Activated CD4-positive, alpha-beta T cell treated with anti-CD3 and anti-CD28 coated beads, Interleukin-2, amount 50 U/mL, for 24 hours (primary cell): Measurements from ENCODE around the gene CLASP1.

Experiments used
- DNase-seq, 2 donors: peaks; one replicate each; pipeline ENCODE4 v3.0.0-alpha.2; 2020; ENCODE audit warnings: low read depth in 1 of 2, low spot score in 1 of 2

The CLASP1 gene

DNA sequence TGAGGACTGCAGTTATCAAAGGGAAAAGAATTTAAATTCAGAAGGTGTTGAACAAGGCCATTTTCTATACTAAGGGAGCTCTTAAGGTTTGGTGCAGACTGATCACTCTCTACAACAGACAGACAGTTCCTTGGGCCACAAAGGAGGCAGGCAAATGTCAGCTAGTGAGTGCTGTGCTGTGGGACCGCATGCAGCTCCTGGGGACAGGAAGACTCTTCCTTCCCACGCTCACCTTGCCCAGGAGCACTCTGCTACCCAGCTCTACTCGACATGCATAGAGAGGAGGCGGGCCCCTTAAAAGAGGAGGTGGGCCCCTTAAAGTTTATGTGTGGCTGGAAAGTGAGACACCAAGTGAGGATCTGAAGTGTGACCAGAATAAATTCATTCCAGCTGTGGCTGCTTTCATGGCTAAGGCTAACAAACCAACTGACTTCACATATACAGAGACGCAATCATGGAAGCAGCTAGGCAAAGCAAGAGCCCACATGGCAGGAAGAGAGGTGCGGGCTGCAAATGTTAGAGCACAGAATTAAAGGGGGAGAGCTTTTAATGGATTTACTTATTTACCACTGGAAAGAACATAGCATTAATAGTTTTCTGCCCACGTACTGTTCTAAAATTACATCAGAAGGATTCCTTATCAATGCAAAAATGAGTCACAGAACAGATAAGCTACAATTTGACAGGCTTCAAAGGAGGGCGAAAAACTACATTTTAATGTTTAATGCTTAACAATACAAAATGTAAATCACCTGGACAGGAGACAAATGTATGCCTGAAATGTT, 220.0 kb downstream of the CLASP1 start:
- no peak for DNase-seq

DNA sequence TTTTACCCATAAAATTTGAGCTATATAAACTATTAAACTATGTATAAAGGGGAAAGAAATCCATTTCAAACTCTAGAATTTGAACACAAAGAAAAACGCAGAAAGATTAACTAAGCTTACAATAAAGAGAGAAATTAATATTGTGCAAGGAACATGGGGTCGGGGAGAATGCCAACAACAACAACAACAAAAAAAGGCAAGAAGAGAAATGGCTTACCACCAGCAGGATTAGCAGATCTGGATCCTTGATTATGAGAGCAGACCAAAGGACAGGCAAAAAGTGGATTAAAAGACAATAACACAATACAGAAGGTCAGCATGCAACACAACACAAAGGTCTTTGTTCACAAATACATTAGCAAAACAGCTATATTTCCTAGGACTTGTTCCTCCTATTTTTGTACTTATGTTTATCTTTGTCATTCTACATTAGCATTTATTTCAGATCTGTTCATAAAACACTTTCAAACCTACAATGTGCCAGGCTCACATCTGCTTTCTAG, 222.0 kb downstream of the CLASP1 start:
- no peak for DNase-seq

DNA sequence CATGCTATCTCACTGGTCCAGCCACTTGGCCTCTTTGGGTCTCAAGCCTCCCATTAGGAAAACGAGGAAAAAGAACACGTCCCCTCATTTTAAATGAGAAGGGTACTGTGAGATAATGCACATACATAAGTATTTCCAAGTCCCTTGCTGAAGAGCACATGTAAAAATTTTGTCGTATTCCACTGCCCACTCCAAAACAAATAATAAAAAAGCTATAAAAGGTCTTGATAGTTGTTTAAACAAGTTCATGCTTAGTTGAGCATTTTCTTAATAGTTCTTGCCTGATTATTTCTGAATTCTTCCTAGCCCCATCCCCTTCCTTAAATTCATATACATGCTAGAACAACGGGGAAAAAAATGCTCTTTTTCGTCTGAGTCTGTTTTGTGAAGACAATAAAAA, 228.8 kb downstream of the CLASP1 start:
- no peak for DNase-seq

DNA sequence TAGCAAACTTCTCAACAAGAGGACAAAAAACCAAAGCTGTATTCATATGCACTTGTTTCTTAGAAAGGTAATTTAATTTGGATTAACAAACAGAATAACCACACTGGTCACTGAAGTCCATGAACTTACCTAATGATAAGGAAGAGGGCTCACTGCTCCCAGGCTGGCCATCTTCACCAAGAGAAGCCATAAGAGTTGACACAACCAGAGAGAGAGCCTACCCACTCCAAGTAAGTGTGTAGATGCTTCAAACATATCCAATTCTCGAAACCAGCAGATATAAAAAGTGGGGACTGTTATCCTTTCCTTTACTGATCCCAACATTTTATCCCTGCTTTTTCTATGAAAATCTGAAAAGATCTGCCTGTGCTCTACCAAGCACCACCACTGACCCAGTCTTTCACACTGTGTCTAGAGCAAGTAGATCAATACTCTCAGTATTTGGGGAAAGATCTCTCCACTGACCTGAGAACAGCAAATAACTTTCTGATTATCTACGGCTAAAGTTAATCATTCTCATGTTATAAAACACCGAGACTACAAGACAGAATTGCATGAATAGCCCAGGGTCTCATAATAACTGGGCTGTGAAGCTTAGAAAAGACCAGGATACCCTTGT, 230.1 kb downstream of the CLASP1 start:
- no peak for DNase-seq

DNA sequence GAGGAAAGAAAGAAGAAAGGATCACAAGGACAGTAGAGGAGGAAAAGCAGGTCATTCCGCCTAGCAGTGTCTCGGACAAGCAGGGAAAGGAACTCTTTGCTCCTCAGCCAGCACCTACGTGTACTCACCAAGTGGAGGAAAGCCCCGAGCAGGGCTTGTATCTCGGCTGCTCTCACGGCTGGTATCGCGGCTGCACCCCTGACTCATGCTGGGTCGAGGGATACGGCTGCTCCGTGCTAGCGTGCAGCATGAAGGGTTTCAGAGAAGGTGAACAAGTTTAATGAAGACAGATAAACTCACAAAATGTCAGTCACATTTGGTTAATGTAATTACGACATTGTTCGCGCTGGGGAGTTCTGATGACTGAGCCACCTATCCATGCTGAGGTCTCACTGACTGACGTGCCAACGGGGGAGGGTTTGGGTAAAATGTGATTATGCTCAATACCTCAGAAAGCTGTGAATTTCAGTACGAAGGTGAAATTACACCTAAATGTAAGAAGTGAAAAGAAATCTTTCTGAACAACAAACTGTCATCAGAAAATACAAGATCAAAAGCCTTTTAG, 230.7 kb downstream of the CLASP1 start:
- DNase-seq = no peak

DNA sequence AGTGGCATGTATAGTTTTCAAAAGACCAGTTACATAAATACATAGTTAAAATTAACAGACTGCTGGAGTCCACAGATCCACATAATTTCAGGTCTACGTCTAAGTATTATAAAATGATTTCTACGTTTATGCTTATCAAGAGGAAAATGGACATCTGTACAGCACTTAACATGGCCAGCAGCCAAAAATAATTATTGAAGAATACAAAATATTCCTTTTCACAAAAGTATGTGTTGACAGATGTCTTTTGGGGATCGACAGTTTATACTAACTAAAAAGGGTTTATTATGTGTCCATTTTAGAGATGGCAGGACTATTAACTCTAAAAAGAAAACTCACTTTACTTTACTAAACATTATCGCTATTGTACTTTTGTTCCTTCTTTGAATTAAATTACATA, 231.4 kb downstream of the CLASP1 start:
- DNase-seq = no peak

DNA sequence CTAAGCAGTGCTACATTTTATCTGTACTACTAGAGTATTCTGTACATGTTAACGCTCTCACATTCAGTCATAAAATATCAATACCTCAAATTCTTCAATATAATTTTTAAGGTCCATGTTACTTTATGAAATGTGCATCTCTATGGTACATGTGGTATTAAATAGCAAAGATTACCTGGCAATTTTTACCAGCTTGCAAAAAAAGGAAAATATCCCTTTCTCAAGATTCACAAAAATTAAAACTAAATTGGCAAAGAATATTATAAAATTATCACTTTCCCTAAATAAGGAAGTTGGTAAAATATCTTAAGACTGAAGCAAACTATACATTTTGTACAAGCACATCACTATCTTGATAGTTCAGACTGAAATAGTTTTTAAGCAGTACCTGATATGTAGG, 233.5 kb downstream of the CLASP1 start:
- no peak for DNase-seq

DNA sequence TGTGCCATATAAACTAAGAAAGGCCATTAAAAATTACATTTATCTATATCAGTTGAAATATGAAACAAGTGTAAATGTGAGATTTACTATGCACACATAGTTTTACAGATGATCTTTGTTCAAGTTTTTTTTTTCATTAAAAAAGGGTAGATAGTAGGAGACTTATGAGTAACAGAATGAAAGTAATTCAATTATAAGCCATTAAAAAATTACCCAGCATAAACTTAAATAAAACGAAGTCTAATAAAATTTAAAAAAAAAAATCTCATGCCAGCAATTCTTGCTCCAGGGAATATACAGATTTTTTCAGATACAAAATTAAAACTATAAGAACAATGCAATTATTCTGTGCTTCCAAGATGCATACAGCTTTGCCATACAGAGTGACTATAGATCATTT, 236.9 kb downstream of the CLASP1 start:
- DNase-seq = no peak

DNA sequence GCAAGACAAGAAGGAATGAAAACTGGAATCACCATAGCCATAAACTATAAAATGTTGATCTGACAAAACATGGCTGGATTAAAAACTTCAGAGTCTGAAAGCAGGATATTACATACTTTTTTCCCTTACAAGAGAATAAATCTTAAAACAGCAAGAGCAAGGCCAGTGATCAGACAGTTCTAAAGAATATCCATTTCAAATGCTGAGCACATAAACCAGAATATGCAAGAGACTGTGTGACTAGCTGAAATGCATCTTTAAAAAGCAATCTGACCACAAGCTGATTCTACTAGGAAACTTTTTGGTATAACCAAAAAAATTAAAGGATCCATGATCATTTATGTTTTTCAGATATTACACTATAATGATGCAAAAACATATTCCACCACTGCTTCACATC, 239.3 kb downstream of the CLASP1 start:
- no peak for DNase-seq

DNA sequence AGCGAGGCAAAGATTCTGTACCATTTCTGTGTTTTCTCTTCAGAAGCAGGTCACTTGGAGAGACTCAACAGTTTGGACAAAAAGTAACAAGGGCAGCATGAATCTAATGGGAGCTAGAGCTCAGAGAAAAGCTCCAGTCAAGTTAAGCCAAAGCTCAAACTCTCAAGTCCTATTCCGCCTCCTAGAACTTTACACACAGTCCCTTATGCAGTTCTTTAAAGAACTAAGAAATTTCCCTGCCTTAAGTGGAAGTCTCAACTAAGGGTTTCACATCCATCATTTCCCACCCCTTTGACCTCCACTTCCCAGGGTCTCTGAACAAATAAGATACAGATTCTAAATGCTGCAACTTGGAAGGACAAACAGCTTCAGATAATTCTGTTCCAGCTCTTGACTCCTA, 239.9 kb downstream of the CLASP1 start:
- DNase-seq = no peak

DNA sequence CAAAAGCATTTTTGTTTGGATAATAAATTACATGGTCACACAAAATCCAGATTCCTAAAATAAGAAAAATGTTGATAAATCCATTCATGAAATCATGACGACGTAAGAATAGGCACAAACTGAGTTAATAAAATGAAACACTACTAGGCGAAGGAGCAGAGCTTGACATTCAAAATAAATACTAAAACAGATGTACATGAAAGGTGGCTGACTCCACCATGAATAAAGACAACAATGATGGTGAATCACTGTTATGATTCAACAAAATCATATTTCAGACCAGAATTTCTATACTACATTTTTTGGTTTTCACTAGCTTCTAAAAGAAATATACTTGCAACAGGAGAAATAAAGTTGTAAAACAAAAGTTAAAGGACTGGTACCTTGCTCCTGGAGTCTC, 240.6 kb downstream of the CLASP1 start:
- no peak for DNase-seq

DNA sequence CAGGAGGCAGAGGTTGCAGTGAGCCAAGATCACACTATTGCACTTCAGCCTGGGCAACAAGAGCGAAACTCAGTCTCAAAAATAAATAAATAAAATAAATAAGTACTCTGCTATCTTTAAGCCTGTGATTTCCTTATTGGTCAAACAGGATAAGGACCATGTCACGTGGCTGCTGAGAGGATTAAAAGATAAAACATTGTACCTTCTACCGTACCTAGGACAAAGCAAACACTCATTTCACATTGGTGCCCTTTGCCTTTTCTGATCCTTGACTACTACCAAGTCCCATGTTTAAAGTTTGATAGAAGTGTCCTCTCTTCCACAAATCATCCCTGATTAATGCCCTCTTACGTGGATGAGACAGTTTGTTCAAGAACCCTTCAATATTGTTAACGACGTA, 244.0 kb downstream of the CLASP1 start:
- no peak for DNase-seq

DNA sequence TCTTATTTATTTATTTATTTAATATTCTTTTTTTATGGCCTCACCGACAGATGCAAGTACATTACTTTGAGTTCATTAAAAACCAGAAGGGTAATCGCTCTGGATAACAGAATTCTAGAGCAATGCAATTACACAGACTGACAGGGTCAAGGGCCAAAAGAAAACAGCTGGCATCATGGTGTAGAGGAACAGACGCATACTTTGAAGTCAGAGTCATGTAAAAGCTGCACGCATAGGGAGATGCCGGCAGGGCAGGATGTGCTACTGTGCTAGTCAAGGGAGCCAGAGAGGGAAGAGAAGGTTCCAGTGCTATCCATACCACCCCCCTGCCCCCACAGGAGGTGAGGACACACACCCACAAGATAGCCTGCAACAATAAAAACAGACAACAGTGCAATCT, 249.1 kb downstream of the CLASP1 start:
- DNase-seq = no peak

DNA sequence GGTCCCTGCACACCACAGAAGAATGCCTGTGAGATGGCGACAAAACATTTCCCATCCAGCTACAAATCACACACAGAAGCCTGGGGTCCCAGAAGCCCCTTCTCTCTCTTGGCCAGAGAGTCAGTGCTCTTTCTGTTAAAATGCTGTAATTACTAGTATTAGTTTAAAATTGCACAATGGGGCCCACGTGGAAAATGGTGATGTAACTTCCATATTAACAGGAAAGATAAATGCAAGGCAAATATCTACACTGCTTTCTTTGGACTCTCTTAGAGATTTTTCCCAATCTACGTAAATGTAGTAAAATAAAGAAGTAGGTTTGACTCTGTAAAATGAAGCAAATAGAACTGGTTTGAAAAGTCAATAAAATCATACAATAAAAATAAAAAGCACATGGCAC, 250.4 kb downstream of the CLASP1 start:
- no peak for DNase-seq

DNA sequence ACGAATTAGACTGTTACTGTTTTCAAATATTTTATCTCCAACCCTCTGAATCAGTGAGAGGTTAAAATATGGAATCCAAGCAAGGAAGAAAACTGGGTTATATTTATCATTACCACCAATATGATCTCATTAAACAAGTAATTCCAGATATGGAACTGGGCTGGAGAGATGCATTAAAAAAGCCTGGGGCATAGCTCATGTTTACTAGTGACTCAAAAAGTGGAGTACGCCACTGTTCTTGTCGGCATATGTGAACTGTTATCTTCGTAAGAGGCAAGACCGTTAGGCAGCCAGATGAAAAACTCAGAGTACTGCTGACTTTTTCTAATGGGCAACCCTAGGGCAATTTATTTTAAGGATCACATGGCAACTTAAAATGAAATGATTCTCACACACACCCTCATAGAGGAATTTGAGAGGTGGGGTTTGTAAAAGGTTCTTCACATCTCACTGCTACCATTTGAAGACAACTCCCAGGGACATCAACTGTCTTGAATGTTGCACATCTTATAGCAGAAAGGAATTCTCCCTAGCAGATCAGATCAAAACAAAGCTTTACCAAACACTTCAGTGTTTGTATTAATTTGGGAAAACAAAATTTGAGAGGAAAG, 259.1 kb downstream of the CLASP1 start:
- no peak for DNase-seq

DNA sequence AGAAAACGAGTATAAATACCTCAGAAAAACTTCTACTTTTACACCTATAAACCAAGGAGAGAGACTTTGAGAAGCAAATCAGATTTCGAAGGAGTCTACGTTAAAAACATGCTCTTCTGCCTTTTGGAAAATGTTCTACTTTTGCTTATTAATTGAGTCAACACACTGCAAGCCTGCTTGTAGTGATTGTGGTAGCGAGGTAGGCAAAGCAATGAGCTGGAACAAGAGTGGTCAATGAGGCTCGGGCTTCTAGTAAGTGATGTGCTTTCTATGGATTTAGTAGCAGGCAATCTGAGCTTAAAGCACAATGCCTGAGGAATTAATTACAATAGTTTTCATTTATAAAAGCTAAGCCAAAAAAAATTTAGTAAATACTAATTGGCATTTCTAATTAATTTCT, 260.9 kb downstream of the CLASP1 start:
- no peak for DNase-seq

DNA sequence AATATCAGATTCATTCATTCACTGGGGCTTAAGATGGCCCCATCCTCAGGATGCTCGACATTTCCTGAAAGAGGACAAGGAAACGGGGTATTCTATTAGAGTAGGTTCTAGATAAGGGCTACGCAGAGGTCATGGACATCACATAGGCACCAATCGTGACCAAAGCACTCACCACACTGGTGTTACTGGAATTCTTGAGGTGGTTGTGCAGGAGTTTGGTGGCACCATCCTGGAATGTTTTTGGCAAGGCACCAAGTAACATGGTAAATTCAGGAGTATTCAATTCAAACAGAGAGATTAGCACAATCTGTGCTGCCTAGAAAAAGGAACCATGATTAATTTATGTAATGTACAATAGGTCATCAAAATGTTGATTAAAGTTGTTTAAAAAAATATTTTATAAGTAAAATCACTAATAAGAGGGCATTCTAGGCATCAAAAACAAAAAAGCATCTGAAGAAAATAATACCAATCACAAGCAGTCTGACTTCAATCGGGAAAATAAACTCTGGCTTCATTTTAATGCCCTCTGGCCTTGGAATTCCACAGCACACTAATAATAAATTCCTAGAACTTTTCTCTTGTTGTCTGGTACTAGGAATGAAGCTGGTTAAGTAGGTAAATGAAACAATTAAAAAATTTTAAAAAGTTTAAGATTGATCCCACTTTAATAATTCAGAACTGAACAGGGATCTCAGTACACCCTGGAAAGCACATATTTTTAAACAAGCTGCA, 261.5 kb downstream of the CLASP1 start:
- DNase-seq = no peak

DNA sequence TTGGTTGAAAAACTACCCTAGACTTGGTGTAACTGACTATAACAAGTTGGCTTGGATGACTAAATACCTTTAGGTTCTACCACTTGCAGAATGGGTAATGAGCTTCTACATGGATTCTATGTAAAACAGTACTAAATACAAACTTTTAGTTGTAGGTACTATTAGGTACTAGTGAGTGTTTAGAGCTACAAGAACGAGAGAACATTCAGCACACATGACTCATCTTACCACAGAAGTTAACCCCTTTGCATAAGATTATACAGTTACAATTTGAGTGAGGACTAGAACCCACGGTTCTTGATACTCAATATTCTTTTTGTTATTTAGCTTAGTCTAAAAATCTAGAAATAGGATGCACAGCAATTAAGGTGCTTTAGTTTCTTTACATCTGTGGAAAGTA, 262.6 kb downstream of the CLASP1 start:
- DNase-seq = no peak

DNA sequence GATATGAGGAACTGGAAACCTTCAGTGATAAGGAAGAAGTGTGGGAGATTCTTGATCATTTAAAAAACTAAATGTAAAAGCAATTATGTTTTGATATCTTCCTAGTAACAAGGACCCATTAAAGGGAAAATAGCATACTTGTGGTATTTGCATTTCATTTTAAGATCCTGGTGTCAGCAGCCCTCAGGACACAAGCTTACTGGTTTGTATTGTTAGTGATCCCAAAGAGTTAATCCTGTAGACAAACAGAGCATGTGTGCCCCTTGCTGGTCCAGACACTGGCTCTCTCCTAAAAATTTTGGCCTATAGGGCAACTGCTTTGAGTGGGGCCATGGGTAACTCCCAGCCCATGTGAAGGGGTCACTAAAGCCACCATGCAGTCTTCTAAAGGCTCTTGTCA, 263.2 kb downstream of the CLASP1 start:
- DNase-seq = no peak

DNA sequence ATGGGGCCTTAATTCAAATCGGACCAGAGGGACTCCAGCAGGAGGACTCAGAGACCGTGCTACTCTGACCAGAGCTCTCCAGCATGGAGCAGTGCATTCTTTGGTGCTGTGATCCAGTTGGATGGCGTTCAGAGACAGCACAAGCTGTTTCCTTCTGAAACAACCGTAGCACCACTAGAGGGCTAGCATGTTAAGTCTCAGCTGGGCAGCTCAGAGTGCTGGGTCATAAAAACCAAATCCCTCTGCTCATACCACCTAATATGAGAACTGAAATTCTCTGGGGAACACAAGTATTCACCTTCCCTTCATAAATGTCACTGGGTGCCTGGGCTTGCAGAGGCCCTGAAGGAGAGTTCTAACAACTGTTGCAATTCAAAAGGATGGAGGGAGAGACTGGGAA, 266.5 kb downstream of the CLASP1 start:
- DNase-seq = no peak

DNA sequence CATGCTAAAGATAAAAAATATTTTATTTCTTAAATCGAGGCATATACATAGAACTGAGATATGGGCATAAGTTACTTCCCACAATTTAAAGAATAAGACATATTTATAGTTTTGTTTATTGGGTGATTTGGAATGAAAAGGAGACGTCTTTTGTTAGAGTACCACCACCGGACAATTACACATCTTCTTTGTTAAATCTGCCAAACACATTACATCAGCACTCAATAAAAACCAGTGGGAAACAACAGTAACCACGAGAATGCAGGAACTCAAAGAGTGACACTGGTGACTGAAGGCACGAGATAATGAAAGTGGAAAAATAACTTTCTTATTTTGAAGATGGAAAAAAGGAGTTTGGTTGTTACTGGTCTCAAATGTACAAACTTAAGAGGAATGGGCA, 271.6 kb downstream of the CLASP1 start:
- no peak for DNase-seq
